ENCODE results near the gene NACC1. TPM values are rescaled to one million over a fixed set of nuclear protein-coding genes. Genes with fewer than 3 reads are reported as not detected.

Gene NACC1
- total RNA-seq, 1 donor from 2014 or later = 35.4 TPM

- TF ChIP-seq, protein P1, sequence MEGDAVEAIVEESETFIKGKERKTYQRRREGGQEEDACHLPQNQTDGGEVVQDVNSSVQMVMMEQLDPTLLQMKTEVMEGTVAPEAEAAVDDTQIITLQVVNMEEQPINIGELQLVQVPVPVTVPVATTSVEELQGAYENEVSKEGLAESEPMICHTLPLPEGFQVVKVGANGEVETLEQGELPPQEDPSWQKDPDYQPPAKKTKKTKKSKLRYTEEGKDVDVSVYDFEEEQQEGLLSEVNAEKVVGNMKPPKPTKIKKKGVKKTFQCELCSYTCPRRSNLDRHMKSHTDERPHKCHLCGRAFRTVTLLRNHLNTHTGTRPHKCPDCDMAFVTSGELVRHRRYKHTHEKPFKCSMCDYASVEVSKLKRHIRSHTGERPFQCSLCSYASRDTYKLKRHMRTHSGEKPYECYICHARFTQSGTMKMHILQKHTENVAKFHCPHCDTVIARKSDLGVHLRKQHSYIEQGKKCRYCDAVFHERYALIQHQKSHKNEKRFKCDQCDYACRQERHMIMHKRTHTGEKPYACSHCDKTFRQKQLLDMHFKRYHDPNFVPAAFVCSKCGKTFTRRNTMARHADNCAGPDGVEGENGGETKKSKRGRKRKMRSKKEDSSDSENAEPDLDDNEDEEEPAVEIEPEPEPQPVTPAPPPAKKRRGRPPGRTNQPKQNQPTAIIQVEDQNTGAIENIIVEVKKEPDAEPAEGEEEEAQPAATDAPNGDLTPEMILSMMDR (IDR thresholded peaks at IDR 0.05; ENCODE audit: borderline replicate concordance) = no peak
- Histone ChIP-seq H3K36me3 (peaks cover 10% of the 10 kb centered on the region), H3K4me1 (peaks cover 98% of the 10 kb centered on the region), H3K27me3 (ENCODE audit: low read depth) (no peaks in the 10 kb centered on the region), H3K27ac (replicated peaks) (peak overlapping the region; percentile 97), H3K9me3 (replicated peaks) (no peaks in the 10 kb centered on the region), H3K4me3 (peak overlapping the region; percentile 70)
- intact Hi-C loops (cut with micrococcal nuclease) = no loop called here
- no peak for DNase-seq
Measured at GRCh38 chr19:13098277-13099072, 19.6 kb upstream of the NACC1 start.

- peak; percentile 81 for DNase-seq
- Histone ChIP-seq H3K27me3 (ENCODE audit: low read depth) (no peaks in the 10 kb centered on the region), H3K36me3 (peaks cover 10% of the 10 kb centered on the region), H3K4me3 (peak overlapping the region; percentile 70), H3K4me1 (peaks cover 98% of the 10 kb centered on the region), H3K27ac (replicated peaks) (peak overlapping the region; percentile 97), H3K9me3 (replicated peaks) (no peaks in the 10 kb centered on the region)
- intact Hi-C loops (cut with micrococcal nuclease) = no loop called here
- TF ChIP-seq, protein P1 (IDR thresholded peaks at IDR 0.05; ENCODE audit: borderline replicate concordance) = no peak
Measured at GRCh38 chr19:13099073-13099999, 18.7 kb upstream of the NACC1 start.

- Histone ChIP-seq H3K36me3 (peaks cover 3% of the 10 kb centered on the region), H3K9me3 (replicated peaks) (no peaks in the 10 kb centered on the region), H3K4me3 (peak overlapping the region; percentile 70), H3K27me3 (ENCODE audit: low read depth) (no peaks in the 10 kb centered on the region), H3K27ac (replicated peaks) (peak overlapping the region; percentile 97), H3K4me1 (peaks cover 98% of the 10 kb centered on the region)
- TF ChIP-seq, protein P1 (IDR thresholded peaks at IDR 0.05; ENCODE audit: borderline replicate concordance) = no peak
- DNase-seq = no peak
- intact Hi-C loops (cut with micrococcal nuclease) = no loop called here
Measured at GRCh38 chr19:13100031-13100588, 18.0 kb upstream of the NACC1 start.

DNA sequence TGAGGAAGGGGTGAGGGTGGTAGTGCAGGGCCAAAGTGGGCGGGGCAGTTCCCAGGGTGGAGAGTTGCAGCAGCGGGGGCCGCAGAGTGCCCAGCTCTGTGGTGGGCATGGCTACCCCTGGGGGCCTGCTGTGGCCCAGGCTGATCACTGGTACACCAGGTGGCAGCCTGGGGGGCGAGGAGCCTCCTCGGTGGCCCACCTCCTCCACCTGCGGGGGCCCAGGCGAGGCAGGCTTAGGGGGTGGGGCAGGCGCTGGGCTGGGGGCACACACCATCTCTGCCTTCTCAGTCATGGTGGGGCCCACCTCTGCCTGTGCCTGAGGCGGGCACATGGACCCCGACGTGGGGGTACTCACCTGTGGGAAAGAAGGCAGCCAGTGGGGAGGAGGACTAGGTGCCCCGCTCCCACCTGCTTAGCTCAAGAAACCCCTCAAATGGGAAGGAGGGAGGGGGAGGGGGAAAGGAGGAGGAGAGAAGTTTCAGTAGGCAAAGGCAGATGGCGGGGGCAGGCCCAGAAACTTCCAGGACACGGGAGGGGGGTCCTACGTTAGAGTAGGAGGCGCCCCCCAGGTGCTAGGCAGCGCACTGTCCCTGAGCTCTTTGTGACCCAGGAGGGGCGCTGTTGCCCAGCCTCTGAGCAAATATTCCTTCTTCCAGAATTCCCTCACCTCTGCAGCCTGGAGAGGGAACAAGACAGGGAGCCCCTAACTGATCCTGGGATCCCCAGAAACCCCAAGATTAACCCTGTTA lies 17.0 kb upstream of the NACC1 start:
- TF ChIP-seq, protein P1 (IDR thresholded peaks at IDR 0.05; ENCODE audit: borderline replicate concordance) = peak; percentile 39
- Histone ChIP-seq H3K4me1 (peaks cover 91% of the 10 kb centered on the region), H3K36me3 (no peaks in the 10 kb centered on the region), H3K27me3 (ENCODE audit: low read depth) (no peaks in the 10 kb centered on the region), H3K4me3 (peak overlapping the region; percentile 70), H3K27ac (replicated peaks) (peak overlapping the region; percentile 97), H3K9me3 (replicated peaks) (no peaks in the 10 kb centered on the region)
- no peak for DNase-seq
- intact Hi-C loops (cut with micrococcal nuclease) = no loop called here
